ENCODE data around the gene CERS5. TPM values are rescaled to one million over a fixed set of nuclear protein-coding genes. Genes with fewer than 3 reads are reported as not detected.
"Not testable (repeated sequence)": the region's sequence is repeated elsewhere in the genome, so short reads cannot be mapped to it uniquely, and the experiment has no call there.

The CERS5 gene
- total RNA-seq, 1 donor from 2014 or later = 33.2 TPM

- Histone ChIP-seq H3K4me1 (peaks cover 8% of the 10 kb centered on the region), H3K27ac (peak overlapping the region; percentile 90), H3K27me3 (no peaks in the 10 kb centered on the region), H3K36me3 (peaks cover 42% of the 10 kb centered on the region), H3K9me3 (no peaks in the 10 kb centered on the region), H3K4me3 (peak overlapping the region; percentile 61)
- ATAC-seq (no peak), DNase-seq (no peak)
- intact Hi-C loops (cut with DNase I) = no loop called here
- TF ChIP-seq CTCF (IDR thresholded peaks at IDR 0.05) = no peak
Measured at GRCh38 chr12:50085615-50086072, 81.5 kb downstream of the CERS5 start.

GRCh38 chr12:50084775-50085614 lies 82.2 kb downstream of the CERS5 start, which contains the start of gene SMARCD1:
Gene SMARCD1, plus strand, starts transcription at chr12:50085342. Its CDS starts 28 bp downstream, at chr12:50085370.
- peaks cover 36% of the 10 kb centered on the region for H3K36me3 ChIP-seq
- peak; percentile 52 for TF ChIP-seq CTCF (IDR thresholded peaks at IDR 0.05)
- peak within 1 kb of the TSS; percentile 61 for H3K4me3 ChIP-seq
- ATAC-seq (peak; percentile 95), DNase-seq (peak; percentile 96)
- no peaks in the 10 kb centered on the region for H3K27me3 ChIP-seq
- H3K9me3 ChIP-seq = no peaks in the 10 kb centered on the region
- intact Hi-C loops (cut with DNase I) = no loop called here
- H3K27ac ChIP-seq = peak within 1 kb of the TSS; percentile 90
- peaks cover 8% of the 10 kb centered on the region for H3K4me1 ChIP-seq

DNA sequence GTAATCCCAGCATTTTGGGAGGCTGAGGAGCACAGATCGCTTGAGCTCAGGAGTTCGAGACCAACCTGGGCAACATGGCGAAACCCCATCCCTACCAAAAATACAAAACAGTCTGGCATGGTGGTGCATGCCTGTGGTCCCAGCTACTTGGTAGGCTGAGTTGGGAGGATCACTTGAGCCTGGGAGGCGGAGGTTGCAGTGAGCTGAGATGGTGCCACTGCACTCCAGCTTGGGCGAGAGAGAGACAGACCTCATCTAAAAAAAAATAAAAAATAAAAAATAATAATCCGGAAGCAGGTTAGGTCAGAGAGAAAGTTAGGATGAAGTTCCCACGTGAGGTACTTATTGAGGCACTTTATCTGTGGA lies 82.8 kb downstream of the CERS5 start:
- DNase-seq; H3K4me1 ChIP-seq; H3K9me3 ChIP-seq; intact Hi-C loops (cut with DNase I); H3K27me3 ChIP-seq; ATAC-seq: not testable (repeated sequence)
- peaks cover 30% of the 10 kb centered on the region for H3K36me3 ChIP-seq
- H3K27ac ChIP-seq = peak overlapping the region; percentile 90
- H3K4me3 ChIP-seq = peak overlapping the region; percentile 61

DNA sequence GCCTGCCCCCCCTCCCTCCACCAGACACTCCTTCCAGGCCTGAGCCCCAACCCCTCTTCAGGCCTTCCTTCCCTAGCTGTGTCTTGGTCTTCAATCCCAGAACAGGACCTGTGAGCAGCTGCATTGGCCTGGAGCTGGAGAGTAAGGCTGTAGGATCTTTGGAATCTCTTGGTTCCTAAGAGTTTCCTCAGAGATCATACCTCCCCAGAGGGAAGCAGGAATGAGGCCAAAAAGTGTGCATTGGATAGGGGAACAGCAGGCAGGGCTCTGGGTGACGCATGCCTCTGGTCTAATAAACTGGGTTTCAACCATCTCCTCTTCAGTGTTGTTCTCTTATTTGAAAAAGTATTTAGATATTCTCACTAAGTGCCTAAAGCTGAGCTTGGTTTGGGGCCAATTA lies 83.9 kb downstream of the CERS5 start:
- H3K27ac ChIP-seq = no peak overlapping the region
- intact Hi-C loops (cut with DNase I) = no loop called here
- H3K27me3 ChIP-seq = no peaks in the 10 kb centered on the region
- no peak overlapping the region for H3K4me3 ChIP-seq
- ATAC-seq = no peak
- no peaks in the 10 kb centered on the region for H3K9me3 ChIP-seq
- H3K4me1 ChIP-seq = peaks cover 8% of the 10 kb centered on the region
- H3K36me3 ChIP-seq = peaks cover 19% of the 10 kb centered on the region
- no peak for DNase-seq
- no peak for TF ChIP-seq CTCF (IDR thresholded peaks at IDR 0.05)

DNA sequence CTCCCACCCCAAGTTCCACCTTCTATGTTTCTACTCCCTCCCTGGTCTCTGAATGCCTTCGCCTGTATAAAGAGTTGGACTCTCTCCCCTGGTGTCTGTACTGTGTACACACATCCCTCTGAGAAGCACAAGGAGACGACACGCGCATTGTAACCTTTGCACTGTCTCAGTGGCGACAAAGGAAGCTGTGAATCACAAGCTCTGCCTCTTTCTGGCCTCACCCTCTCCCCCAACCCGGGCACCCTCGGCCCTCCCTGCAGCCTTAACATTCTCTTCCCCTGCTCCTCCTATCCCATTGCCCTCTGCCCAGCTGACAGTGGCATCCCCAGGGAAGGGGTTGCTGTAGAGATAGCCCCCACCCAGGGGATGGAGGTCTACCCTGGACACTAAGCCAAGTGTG lies 84.5 kb downstream of the CERS5 start:
- H3K27ac ChIP-seq = no peak overlapping the region
- no peak for TF ChIP-seq CTCF (IDR thresholded peaks at IDR 0.05)
- ATAC-seq (no peak), DNase-seq (no peak)
- no peak overlapping the region for H3K4me3 ChIP-seq
- no peaks in the 10 kb centered on the region for H3K27me3 ChIP-seq
- H3K4me1 ChIP-seq = peaks cover 8% of the 10 kb centered on the region
- intact Hi-C loops (cut with DNase I) = no loop called here
- H3K36me3 ChIP-seq = peaks cover 12% of the 10 kb centered on the region
- H3K9me3 ChIP-seq = no peaks in the 10 kb centered on the region

GRCh38 chr12:50081096-50081808 lies 85.9 kb downstream of the CERS5 start:
- DNase-seq (no peak), ATAC-seq (no peak)
- H3K27me3 ChIP-seq = no peaks in the 10 kb centered on the region
- H3K4me3 ChIP-seq = no peak overlapping the region
- peaks cover 8% of the 10 kb centered on the region for H3K4me1 ChIP-seq
- H3K27ac ChIP-seq = no peak overlapping the region
- no peak for TF ChIP-seq CTCF (IDR thresholded peaks at IDR 0.05)
- no peaks in the 10 kb centered on the region for H3K36me3 ChIP-seq
- intact Hi-C loops (cut with DNase I) = no loop called here
- H3K9me3 ChIP-seq = no peaks in the 10 kb centered on the region
